ENCODE data around the gene IMMP1L. TPM values are rescaled to one million over a fixed set of nuclear protein-coding genes. Genes with fewer than 3 reads are reported as not detected.

The IMMP1L gene
- total and polyA plus RNA-seq, 3 donors from 2014 or later, result 37.6 to 48.2 (median 40.1) TPM

DNA sequence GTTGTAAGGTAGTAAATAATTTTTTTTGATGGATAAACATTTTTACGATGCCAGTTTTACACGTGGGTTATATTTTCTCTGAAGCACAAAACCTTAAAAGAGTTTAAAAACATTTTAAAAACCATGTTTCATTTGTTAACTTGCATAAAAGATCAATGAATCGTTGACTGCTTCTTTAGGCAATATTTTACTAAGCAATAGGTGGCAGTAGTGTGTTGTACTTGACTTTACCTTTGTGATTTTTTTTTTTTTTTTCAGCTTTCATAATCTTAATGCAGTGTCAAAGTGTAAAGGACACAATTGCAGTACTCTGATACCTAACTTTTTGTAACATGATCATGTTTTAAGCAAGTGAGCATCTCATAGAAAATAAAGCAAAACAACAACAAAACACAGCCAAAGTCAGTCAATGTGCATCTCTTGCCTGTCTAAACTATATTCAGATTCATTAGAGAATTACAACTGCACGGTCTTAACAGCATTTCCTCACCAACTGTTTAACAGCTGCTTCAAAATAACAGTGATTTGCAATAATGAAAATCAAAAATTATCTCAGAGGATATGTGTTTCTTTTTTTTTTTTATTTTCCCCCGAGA lies 112.1 kb downstream of the IMMP1L start:
- TF ChIP-seq, protein P1, sequence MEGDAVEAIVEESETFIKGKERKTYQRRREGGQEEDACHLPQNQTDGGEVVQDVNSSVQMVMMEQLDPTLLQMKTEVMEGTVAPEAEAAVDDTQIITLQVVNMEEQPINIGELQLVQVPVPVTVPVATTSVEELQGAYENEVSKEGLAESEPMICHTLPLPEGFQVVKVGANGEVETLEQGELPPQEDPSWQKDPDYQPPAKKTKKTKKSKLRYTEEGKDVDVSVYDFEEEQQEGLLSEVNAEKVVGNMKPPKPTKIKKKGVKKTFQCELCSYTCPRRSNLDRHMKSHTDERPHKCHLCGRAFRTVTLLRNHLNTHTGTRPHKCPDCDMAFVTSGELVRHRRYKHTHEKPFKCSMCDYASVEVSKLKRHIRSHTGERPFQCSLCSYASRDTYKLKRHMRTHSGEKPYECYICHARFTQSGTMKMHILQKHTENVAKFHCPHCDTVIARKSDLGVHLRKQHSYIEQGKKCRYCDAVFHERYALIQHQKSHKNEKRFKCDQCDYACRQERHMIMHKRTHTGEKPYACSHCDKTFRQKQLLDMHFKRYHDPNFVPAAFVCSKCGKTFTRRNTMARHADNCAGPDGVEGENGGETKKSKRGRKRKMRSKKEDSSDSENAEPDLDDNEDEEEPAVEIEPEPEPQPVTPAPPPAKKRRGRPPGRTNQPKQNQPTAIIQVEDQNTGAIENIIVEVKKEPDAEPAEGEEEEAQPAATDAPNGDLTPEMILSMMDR (IDR thresholded peaks at IDR 0.05), result peak in 2 of 3 experiments; percentile 23 to 44
- TF ChIP-seq POLR2A (IDR thresholded peaks at IDR 0.05), result no peak
- H3K27me3 ChIP-seq, result no peaks in the 10 kb centered on the region
- WGBS, 2 donors, result 61 to 66% methylated on average over 5 of the region's 5 CpGs
- DNase-seq, result no peak
- intact Hi-C loops (cut with DNase I; ENCODE audit: low total_unique reads), result no loop called here
- H3K4me1 ChIP-seq, result no peaks in the 10 kb centered on the region
- H3K27ac ChIP-seq, result no peak overlapping the region
- no peak overlapping the region for H3K4me3 ChIP-seq
- no peaks in the 10 kb centered on the region for H3K9me3 ChIP-seq
- no peaks in the 10 kb centered on the region for H3K36me3 ChIP-seq (ENCODE audit: low read depth, missing control alignments)

DNA sequence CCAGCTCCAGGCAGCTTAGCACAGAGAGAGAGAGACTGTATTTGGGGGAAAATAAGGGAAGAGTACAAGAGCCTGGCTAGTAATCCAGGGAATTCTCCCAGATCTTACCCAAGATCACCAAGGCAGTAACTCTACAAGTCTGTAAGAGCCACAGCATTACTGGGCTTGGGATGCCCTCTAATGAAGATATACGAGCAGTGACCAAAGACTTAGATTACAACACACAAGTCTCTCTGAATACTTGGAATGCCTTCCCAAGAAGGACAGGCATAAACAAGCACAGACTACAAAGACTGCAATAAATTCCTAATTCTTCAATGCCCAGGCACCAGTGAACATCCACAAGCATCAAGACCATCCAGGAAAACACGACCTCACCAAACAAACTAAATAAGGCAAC lies 122.0 kb downstream of the IMMP1L start:
- Histone ChIP-seq H3K27ac (no peak overlapping the region), H3K4me1 (no peaks in the 10 kb centered on the region), H3K4me3 (no peak overlapping the region), H3K36me3 (ENCODE audit: low read depth, missing control alignments) (no peaks in the 10 kb centered on the region), H3K27me3 (no peaks in the 10 kb centered on the region), H3K9me3 (no peaks in the 10 kb centered on the region)
- TF ChIP-seq POLR2A (IDR thresholded peaks at IDR 0.05), result no peak
- TF ChIP-seq, protein P1 (IDR thresholded peaks at IDR 0.05), result no peak
- 68 to 69% methylated on average over 2 of the region's 2 CpGs for WGBS, 2 donors
- intact Hi-C loops (cut with DNase I; ENCODE audit: low total_unique reads), result no loop called here
- DNase-seq, result no peak

DNA sequence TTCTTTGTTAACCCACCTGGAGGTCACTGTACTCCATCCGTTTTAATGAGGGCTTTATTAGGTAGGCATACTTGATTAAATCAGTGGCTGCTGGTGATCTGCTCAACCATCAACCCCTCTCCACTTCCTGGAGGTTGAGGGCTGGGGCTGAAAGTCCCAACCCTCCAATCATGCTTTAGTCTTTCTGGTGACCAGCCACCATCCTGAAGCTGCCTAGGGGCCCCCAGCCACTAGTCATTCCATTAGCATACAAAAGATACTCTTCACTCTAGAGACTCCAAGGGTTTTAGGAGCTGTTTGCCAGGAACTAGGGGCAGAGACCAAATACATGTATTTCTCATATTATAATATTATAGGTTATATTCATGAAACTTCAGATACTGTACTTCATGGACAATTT lies 126.3 kb downstream of the IMMP1L start:
- intact Hi-C loops (cut with DNase I; ENCODE audit: low total_unique reads), result no loop called here
- Histone ChIP-seq H3K36me3 (ENCODE audit: low read depth, missing control alignments) (no peaks in the 10 kb centered on the region), H3K4me3 (no peak overlapping the region), H3K4me1 (no peaks in the 10 kb centered on the region), H3K27me3 (no peaks in the 10 kb centered on the region), H3K9me3 (no peaks in the 10 kb centered on the region), H3K27ac (no peak overlapping the region)
- WGBS, 2 donors, result 64 to 70% methylated on average over 1 of the region's 1 CpG
- DNase-seq, result no peak
- no peak for TF ChIP-seq POLR2A (IDR thresholded peaks at IDR 0.05)
- TF ChIP-seq, protein P1 (IDR thresholded peaks at IDR 0.05), result no peak

Other genes starting within 250 kb of the IMMP1L start
- 10 to 100 TPM; 12.3 to 23.7 TPM for gene DCDC1, start 139.9 kb downstream of the IMMP1L start, total RNA-seq
- 10.4 TPM for gene DCDC1, start 139.9 kb downstream of the IMMP1L start, polyA plus RNA-seq (ENCODE audit: insufficient read depth, low read depth, low replicate concordance)
- 10 to 100 TPM; 18.5 to 27.2 TPM for gene DNAJC24, start 139.8 kb downstream of the IMMP1L start, total RNA-seq
- gene DNAJC24, start 139.8 kb downstream of the IMMP1L start, polyA plus RNA-seq (ENCODE audit: insufficient read depth, low read depth, low replicate concordance), result 28.2 TPM
- 10 to 100 TPM; 29.1 to 29.7 TPM for gene ELP4, start 145 bp upstream of the IMMP1L start, total RNA-seq
- 28.0 TPM for gene ELP4, start 145 bp upstream of the IMMP1L start, polyA plus RNA-seq (ENCODE audit: insufficient read depth, low read depth, low replicate concordance)

Measured in testis (tissue), 3 donors.